NCI-H128 (cell line): ENCODE measurements around the gene PXMP4.

Experiments
- DNase-seq: peaks from one replicate; lab custom pipeline; 2025; ENCODE audit not compliant: unreplicated experiment; lab: John Stamatoyannopoulos, UW

The PXMP4 gene

DNA sequence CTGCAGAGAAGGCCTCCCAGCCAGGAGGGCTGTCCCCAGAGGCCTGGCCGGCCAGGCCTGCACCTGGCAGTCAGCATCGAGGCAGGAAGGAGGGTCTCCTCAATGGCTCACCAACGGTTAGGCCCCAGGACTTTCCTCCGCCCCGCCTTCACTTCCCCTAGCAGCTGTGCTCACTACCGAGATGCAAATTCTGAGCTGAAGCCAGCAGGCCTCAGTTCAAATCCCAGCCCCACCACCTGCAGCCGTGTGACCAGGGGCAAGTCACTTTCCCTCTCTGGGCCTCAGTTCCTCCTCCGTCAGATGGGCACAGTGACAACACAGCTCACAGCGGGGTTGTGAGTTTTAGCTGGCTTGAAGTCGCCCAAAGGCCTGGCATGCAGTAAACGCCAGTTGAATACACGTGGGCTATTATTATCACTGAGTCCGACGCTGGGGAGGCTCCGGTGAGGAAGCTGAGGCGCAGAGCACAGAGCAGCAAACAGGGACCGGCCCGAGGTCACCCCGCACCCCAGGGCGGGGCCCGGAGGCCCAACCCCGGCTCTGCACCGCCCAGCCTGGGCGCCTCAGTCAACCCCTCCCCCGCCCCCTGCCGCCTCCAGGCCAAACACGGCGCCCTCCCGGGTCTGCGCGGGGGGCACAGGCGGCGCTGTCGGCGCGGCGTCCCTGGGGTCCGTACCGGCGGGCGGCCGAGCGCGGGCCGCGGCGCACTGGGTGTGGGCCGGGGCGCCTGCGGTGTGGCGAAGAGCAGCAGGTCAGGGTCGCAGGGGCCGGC, 34.6 kb downstream of the PXMP4 start:
- DNase-seq = no peak

DNA sequence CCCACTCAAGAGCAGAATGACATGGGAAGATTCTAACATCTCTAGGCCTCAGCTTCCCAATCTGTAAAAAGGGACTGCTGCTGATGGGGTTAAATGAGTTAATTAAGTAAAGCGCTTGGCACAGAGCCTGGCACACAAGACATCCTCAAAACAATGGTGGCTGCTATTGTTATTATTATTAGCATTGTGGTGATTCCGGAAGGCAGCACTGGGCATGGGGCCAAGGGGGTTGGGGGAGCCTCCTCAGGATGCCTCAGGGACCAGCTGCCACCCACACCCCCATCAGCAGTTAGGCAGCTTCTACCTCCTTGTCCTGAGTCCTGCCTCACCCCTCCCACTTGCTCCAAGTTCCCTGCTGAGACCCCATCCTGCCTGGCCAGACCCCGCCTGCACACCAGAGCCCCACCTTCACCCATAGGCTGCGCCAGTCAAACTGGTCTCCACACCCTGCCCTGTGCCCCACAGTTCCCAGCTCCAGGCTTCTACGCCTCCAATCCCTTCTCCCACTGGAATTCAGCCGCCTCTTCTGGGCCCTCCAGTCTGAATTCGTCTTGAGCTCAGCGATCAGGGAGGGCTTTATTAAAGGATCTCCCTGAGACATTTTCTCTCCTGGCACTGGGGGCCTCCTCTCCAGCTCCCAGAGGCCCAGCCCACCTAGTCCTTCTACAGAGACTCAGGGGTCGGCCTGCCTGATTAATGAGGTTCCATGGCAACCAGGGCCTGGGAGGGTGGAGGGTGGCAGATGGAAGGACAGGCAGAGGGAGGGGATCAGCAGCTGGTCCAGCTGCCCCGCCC, 35.4 kb downstream of the PXMP4 start:
- DNase-seq = no peak

DNA sequence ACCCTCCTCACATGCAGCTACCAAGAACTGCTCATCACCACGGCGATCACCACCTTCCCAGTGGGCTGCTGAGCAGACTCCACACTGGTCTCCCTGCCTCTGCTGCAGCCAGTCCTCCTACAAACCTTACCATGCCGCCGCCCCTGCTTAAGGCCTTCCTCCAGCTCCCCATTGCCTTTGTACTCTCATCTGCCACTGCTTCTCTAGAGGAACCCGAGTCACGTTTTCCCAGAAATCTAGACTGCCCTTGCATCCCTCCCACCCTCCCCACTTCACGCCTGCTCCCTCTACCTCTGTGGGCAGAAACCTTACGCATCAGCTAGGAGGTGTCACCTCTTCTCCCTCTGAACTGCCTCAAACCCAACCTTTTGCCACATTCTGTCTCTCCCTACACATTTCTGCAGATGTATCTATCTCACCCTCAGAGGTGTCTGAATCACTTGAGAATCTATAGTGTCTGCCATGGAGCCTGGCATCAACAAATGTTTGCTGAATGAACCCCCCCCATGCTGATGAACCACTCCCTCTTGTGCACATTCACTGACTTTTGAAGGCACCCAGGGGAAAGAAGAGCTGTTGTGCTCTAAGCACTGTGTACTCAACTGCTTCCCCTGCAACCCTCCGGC, 38.3 kb downstream of the PXMP4 start:
- DNase-seq = no peak

DNA sequence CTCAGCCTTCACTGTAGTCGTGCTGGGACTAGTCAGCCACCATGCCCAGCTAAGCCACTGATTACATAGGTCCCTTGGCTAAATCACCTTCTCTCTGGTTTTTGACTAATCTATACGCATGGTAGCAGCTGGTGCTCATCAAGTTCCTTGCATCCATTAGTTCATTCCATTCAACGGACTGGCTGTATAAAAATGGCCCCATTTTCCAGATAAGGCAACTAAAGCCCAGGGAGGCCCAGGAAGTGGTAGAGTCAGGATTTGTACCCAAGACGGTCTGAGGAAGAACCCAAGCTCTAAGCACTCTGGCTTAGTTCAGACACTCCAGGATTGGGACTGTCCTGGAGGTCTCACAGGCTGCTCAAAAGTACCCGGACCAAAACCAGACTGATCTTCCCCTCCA, 38.8 kb downstream of the PXMP4 start:
- no peak for DNase-seq

DNA sequence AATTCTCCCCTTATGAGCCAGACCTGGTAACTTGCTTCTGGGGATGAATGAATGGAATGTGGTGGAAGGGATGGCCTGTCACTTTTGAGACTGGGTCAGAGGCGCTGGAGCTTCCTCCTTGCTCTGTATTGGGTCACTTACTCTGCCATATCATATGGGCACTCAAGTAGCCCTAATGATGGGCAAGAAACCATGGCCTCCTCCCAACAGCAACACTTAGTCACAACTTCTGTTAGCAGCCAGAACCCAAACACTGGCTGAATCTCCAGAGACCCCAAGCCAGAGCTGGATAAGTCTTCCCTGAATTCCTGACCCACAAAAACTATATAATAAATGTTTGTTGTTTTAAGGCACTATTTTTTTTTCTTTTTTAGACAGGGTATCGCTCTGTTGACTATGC, 39.4 kb downstream of the PXMP4 start:
- no peak for DNase-seq

DNA sequence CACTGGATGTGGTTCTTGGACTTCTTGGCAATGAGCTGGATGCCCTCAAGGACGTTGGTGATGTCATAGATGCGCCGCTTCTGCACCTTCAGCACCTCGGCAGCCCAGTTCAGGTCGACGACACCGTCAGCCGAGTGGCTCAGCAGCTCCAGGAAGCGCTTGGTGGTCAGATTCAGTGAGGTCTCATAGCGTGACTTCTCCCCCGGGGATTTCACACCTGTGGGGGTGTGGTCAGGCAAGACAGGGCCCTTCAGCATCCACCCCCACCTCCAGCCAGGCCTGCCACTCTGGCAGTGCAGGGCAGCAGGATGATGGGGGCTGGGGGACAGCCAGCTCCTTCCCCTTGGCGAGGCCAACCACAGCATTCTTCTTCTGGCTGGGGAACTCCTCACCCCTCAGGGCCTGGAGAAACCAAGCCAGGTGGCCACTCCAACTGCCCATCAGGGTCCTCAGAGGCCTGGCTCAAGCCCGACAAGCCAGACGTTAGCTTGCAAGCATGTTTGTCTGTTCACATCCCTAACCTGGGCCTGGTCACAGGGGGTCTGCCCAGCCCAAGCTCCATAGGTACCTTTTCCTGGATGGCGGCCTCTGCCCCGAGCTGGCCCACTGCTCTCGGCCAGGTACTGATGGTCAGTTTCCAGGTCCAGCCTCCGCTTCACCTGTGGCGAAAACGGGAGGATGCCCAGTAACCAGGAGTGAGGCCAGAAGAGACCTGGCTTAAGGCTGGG, 40.2 kb downstream of the PXMP4 start:
- no peak for DNase-seq

DNA sequence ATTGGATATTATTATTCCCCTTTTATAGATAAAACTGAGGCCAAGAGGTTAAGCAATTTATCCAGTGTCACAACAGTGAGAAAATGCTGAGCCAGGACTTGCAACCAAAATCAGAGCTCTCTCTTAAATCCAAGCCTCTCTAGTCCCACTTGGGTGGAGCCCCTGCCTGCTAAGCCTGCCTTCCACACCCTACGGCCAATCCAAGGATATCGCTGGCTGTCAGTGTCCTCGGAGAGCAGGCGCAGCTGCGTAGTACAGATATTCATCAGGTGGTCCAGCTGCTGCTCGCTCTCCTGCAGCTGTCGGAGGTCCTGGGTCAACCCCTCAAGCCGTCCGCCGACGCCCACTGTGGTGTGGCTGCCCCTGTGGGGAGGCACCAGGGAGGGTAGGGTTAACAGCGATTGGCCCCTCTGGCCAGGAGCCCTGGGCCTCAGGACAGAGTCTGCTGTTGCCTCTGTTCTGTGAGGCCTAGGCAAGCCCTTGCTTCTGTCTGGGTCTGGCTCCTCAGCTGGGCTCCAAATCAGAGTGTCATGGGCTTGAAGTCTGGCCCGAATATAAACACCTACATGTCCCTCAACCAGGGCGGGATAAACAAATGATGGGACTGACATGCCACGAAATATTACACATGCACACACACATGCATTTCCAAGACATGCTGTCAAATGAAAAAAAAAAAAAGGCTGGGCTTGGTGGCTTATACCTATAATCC, 42.0 kb downstream of the PXMP4 start:
- no peak for DNase-seq

DNA sequence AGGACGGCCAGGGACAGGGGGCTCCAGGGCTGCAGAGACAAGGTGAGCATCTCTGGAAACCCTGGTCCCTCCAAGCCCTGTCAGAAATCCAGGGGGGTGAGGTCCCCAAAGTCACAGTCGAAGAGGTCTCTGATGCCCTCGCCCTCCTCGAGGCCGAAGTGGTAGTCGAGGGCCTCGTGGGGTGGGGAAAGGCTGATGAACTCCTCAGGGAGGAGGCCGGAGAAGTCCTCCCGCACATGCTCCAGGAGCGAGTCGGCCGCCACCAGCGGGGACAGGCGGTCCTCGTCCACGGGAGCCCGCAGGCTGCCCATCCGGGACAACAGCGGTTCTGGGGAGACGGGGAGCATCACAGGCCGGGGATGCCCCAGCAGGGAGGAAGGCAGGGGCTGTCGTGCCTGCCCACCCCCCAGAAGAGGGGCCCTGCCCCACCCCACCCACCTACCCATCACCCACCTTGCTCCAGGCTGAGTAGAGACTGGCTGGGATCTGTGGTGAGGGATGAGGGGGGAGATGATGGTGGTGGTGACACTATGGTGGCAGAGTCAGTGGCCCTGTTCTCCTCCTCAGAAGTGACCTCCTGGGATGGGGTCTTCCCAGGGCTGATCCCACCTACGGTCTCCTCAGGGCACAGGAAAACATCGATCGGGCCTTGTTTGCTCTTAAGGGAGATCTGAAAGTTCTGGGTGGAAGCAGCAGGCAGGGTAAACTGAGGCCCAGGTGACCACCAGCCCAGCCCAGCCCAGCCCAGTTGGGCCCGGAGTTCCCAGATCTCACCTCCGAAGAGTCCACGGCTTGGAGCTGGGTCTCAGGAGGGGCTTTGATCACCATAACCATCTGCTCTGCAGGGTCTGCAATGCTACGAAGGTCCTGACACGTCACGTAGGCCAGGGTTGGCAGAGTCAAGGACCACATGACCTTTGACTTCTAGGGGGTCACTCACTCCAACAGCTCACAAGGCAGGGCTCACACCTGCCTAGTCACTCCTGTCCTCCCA, 43.2 kb downstream of the PXMP4 start:
- no peak for DNase-seq

DNA sequence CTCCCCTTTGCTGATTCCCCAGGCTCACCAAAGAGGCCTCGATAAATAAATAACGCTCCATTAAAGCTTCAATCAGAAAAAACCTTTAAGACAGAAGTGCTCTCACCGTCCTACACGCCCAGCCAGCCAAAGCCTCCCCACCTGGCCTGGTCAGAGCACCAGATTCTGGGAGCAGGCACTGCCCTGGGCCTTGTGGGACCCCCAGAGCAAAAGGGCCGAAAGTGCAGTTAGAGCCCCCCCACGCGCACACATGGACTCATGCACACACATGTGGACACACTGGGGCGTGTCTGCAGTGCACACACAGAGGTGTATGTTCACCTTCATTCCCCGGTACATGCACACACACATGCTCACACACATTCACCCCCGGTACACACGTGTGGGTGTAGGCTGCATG, 44.0 kb downstream of the PXMP4 start:
- DNase-seq = no peak

DNA sequence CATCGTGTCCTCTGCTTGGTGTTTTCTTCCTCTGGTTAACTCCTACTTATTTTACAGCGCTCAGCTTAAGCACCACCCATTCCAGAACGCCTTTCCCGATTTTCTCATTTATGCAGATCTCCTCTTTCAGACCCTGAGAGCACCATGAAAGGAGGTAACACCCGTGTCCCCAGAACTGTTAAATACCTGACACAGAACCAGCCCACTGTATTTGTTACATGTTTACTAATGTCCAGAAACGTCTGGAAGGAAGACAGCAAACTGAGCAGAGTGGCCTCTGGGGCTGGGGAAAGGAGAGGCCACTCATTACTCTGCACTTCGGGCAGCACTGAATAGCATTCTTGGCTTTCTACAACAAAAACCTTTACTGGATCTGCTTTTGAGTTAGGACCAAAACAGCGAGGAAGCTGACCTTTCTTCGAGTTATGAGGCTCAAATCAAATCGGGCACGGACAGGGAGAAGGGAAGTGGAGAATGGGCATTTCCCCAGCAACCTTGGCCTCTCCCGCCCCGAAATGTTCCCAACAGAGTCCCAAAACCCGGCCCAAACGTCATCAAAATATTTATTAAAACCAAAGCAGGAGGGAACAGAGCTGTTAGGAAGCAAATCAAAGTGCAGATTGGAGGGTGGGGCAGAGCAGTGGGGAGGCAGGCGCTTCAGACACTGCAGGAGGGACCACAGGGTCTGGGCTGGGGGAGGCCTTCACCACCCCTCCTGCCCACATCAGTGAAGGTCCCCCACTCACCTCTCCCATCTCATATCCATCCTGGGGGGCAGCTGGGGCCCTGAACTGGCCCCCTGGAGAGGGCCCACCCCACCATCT, 44.8 kb downstream of the PXMP4 start:
- no peak for DNase-seq

DNA sequence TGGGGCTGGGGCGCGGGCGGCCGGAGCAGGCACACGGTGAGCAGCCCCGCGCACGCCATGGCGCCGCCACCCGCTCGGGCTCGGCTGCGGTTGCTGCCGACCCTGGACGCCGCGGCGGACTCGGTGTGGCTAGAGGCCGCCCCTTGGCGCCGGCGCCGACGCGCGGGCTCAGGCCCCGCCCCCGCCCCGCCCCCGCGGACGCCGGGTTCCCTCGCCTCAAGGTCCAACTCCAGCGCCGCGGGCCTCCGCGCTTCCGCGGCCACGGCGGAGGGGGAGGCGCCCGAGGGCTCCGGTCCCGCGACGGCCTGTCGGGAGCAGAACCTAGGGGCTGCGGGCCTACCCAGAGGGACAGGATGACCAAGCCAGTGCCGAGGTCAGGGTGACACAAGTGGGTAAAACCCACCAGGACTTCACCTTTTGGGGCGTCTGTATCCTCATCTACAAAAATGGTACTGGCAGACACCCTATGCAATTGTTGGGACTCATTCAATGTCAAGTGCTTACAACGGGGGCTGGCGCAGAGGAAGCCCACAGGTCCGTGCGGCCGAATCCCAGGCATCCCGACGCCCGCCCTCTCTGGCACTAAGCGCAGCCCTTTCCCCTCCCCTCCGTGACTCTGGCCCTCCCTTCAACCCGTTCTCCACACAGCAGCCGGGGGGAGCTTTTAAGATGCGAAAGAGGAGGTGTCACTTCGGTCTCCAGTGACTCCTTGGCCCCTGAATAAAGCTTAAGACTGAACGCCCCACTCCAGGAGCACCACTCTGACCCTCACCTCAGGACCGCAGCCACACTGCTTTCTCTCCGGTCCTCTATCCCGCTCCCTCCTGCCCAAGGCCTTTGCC, 45.6 kb downstream of the PXMP4 start, which contains the start of gene NECAB3:
Gene NECAB3 (minus strand): TSS at position 135 of the 842 bp plus-strand sequence. CDS start 76 bp downstream, at position 59.
- peak; percentile 30 for DNase-seq

DNA sequence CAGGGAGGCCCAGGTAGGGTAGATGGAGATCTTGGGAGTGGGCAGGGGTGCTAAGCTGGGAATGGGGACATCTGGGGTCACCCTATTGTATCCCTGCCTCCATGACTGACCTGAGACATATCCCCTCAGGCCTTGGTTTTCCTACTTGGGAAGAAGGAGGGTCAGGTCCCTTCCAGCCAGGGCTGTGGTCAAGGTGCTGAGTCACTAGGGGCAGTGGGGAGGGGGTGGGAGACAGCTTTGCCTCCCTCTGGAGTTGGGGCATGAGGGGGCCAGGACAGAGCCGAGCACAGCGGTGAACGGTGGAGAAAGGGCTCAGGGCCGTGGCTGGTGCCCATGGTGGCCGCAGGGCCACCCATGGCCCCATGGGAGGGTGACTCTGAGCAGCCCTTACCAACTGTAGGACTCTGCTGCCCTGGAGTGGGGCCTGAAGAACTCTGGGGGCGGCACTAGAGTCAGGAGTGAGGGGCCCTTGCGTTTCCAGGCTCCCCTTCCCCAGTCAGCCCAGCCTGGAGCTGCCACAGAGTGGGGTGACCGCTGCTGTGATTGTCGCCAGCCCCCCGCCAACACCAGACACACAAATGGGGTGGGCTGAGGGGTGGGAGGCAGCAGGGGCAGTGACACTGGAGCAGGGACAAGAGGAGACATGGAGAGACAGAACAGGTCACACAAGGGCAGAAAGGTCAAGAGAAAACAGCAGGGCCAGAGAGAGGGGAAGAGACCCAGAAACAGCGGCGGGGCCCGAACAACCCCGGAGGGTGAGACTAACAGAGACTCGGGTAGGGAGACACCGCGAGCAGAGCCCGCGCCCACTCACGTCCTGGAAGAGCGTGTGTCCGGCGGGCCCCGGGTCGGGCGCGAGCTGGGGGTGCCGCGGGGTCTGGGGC, 46.5 kb downstream of the PXMP4 start:
- no peak for DNase-seq

DNA sequence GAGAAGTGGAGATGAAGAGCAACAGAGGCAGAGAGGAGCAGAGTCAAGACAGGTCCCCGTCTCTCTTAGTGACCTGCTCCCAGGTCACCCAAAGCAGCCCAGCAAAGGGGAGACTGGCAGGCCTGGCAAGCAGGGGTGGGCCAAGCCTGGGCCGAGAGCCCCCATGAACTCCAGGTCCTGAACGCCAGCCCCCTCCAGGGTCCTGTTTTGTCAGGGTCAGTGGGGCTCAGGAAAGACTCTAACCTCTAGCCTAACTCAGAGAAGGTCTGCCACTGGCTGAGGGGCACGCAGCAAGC, 47.0 kb downstream of the PXMP4 start:
- no peak for DNase-seq

DNA sequence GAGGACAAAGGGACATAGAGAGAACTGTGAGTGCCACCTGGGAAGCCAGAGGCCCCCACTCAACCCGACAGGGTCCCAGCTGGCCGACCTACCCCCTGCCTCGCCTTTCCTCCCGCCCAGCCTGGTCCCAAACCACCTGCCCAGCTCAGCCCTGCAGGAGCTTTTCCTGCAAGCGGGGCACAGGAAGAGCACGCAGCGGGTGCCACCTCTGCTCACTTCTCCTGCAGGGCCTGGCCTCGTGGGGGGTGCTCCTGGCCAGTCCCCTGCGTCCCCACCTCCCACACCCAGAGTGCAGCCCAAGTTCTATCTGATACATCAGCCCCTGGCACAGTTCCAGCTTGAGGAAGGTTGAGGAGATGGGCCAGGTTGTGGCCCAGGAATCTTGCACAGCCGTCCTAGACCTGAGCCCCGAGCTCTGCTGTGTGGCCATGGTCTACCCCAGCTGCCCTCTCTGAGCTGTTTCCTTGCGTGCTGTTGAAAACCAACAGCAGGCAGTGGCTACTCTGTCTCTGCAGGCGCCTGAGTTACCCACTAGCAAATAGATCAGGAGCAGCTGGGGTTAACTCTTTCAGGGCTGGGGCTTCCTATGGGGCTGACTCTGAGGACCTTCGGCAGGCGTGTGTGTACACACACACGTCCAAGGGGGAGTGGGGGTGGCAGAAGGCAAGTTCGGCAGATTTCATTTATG, 47.5 kb downstream of the PXMP4 start:
- DNase-seq = no peak

DNA sequence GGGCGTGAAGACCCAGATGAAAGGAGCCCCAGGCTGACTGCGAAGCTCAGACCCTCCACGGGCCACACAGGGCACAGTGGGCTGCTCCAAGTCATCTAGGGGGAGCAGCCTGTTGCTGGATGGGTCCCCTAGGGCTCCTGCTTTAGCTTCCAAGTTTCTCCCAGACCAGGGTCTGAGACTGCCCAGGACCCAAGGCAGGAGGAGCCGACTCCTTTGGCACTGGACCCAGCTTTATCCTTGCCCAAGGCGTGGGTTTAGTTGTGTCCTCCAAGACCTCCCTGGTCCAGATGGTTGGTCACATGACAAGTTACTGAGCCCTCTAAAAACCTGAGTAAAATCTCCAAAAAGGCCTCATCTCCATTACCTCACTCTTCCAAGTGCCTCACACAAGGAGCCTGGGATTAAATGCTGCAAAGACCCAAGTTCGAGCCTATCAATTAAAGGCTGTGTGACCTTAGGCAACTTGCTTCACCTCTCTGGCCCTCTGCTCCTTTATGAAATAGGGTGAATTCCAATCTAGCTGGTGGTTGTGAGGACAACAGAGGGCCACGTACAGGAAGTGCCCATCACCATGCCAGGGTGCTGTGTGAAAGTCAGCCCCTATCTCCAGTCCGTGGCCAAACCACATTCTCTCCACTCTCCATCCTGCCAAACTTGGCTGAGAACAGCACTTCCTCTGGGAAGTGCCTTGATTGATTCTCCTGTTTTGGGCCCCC, 48.4 kb downstream of the PXMP4 start:
- DNase-seq = no peak
